HG03159 (cell line): ENCODE data around the gene PIM3.

Experiments used
- ATAC-seq: cut with Tn5 transposase; IDR thresholded peaks from one replicate; pipeline ENCODE4 v1.9.1; 2021; ENCODE audit warnings: mild to moderate bottlenecking, moderate library complexity; ENCODE audit not compliant: unreplicated experiment

The PIM3 gene

GRCh38 chr22:49954991-49955580 is 5.5 kb upstream of the PIM3 start:
- ATAC-seq, result no peak

GRCh38 chr22:49955581-49956417 is 4.8 kb upstream of the PIM3 start:
- ATAC-seq, result no peak

GRCh38 chr22:49956418-49956770 is 4.2 kb upstream of the PIM3 start:
- no peak for ATAC-seq

GRCh38 chr22:49956914-49957825 is 3.4 kb upstream of the PIM3 start:
- ATAC-seq, result no peak

- ATAC-seq, result no peak
These were observed 2.7 kb upstream of the PIM3 start for GRCh38 chr22:49957826-49958365.

- ATAC-seq, result no peak
These were observed 2.1 kb upstream of the PIM3 start for GRCh38 chr22:49958366-49958921.

GRCh38 chr22:49958931-49959781 is 1.4 kb upstream of the PIM3 start:
- ATAC-seq, result no peak

- no peak for ATAC-seq
These were observed 802 bp upstream of the PIM3 start for GRCh38 chr22:49959782-49960158.

GRCh38 chr22:49961005-49961600 is 531 bp downstream of the PIM3 start:
- ATAC-seq, result no peak

- ATAC-seq, result no peak
These were observed 1.0 kb downstream of the PIM3 start for GRCh38 chr22:49961601-49962011.

- ATAC-seq, result no peak
These were observed 1.6 kb downstream of the PIM3 start for GRCh38 chr22:49962012-49962750.

GRCh38 chr22:49962751-49963646 is 2.4 kb downstream of the PIM3 start:
- ATAC-seq, result no peak

- no peak for ATAC-seq
These were observed 3.1 kb downstream of the PIM3 start for GRCh38 chr22:49963647-49964026.

GRCh38 chr22:49964136-49965090 is 3.8 kb downstream of the PIM3 start:
- ATAC-seq, result no peak

- ATAC-seq, result no peak
These were observed 4.8 kb downstream of the PIM3 start for GRCh38 chr22:49965091-49966040.
